DMS 273 treated with DMSO at 0.1 percent for 48 hours (cell line): ENCODE results near the gene ZNF688.
A peak's percentile ranks its signal among the peaks of the same experiment; 100 is the strongest.
"Not testable (repeated sequence)": the region's sequence is repeated elsewhere in the genome, so short reads cannot be mapped to it uniquely, and the experiment has no call there.

ENCODE experiments used
- DNase-seq: peaks from one replicate; lab custom pipeline; 2025; lab: John Stamatoyannopoulos, UW

The ZNF688 gene

GRCh38 chr16:30557707-30557956, 13.9 kb downstream of the ZNF688 start:
- no peak for DNase-seq

GRCh38 chr16:30556125-30556473, 15.4 kb downstream of the ZNF688 start:
- DNase-seq: no peak

GRCh38 chr16:30555315-30556124, 16.0 kb downstream of the ZNF688 start:
- no peak for DNase-seq

GRCh38 chr16:30554557-30555314, 16.8 kb downstream of the ZNF688 start:
- no peak for DNase-seq

- DNase-seq: no peak
Measured at GRCh38 chr16:30553393-30553899, 18.1 kb downstream of the ZNF688 start.

GRCh38 chr16:30552956-30553355, 18.6 kb downstream of the ZNF688 start:
- no peak for DNase-seq

GRCh38 chr16:30551781-30552180, 19.7 kb downstream of the ZNF688 start:
- DNase-seq: no peak

- no peak for DNase-seq
Measured at GRCh38 chr16:30548416-30549253, 22.9 kb downstream of the ZNF688 start.

- DNase-seq: no peak
Measured at GRCh38 chr16:30546115-30546514, 25.4 kb downstream of the ZNF688 start.

- no peak for DNase-seq
Measured at GRCh38 chr16:30543067-30543466, 28.4 kb downstream of the ZNF688 start.

GRCh38 chr16:30541502-30542329, 29.8 kb downstream of the ZNF688 start:
- no peak for DNase-seq

GRCh38 chr16:30540916-30541464, 30.5 kb downstream of the ZNF688 start:
- not testable (repeated sequence) for DNase-seq

GRCh38 chr16:30539986-30540526, 31.5 kb downstream of the ZNF688 start:
- DNase-seq: not testable (repeated sequence)

- no peak for DNase-seq
Measured at GRCh38 chr16:30539000-30539964, 32.2 kb downstream of the ZNF688 start.

GRCh38 chr16:30536391-30537024, 35.0 kb downstream of the ZNF688 start:
- DNase-seq: not testable (repeated sequence)

- no peak for DNase-seq
Measured at GRCh38 chr16:30535777-30536190, 35.7 kb downstream of the ZNF688 start.

- DNase-seq: no peak
Measured at GRCh38 chr16:30535106-30535776, 36.3 kb downstream of the ZNF688 start.

GRCh38 chr16:30534368-30535105, 37.0 kb downstream of the ZNF688 start, which contains the start of gene ZNF747:
Gene ZNF747, minus strand, starts transcription at chr16:30534858. Its CDS starts 179 bp downstream, at chr16:30534679.
- DNase-seq: peak; percentile 50
